Measurements from ENCODE around the gene RAB25.

RAB25 gene

DNA sequence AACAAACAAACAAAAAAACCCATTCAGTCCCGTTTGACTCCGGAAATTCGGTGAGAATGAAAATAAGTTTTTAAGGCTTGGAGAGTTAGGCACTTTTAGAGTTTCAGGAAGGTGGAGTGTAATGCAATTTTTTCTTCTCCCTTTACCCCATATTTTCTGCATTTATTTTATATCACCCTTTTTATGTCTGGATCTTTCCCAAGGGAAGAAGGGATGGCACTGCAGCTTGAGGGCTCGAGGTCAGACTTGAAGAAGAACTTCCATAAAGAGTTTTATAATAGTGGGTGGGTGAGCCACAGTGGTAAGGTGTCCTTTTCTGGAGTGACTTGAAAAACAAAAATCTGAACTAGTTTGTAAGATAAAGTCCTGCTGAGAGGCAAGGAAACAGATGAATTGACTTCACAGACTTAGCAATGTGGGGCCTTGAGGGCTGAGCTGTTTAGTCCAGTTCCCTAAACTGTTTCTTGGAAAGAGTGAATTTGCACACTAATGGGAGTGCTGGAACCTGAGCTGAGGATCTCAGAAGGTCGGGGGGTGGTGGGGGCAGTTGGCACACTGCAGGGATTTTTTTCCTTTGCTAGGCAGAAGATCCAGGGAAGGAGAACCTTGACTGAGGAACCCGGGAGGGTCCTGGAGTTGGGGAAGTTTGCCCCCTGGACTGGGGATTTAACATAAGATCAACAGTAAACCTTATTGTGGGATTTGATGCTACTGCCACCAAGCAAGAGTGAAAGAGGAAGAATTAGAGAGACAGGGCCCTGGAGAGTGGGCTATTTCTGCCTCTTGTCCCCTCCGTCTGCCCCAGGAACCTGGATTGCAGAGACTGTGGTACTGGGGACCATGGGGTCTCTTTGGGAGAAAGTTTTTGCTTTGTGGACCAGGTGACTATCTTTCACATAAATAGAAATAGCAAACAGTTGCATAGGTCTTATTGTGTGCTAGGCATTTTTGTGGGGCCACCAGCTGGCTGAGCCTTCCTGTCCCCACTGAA is 23.1 kb downstream of the RAB25 start:
- TF ChIP-seq POLR2AphosphoS5 (IDR thresholded peaks at IDR 0.05; ENCODE audit: borderline replicate concordance, low read depth, low read length), result no peak
- no peak for TF ChIP-seq EZH2 (IDR thresholded peaks at IDR 0.05)
- TF ChIP-seq FOXP2 (optimal IDR thresholded peaks at IDR 0.05; ENCODE audit: control extremely low read depth, extremely low read length, insufficient read depth), result no peak
- peak overlapping the region; percentile 45 for H3K9ac ChIP-seq (ENCODE audit: insufficient read length)
- peaks cover 4% of the 10 kb centered on the region for H3K36me3 ChIP-seq (ENCODE audit: insufficient read depth, low read length)

DNA sequence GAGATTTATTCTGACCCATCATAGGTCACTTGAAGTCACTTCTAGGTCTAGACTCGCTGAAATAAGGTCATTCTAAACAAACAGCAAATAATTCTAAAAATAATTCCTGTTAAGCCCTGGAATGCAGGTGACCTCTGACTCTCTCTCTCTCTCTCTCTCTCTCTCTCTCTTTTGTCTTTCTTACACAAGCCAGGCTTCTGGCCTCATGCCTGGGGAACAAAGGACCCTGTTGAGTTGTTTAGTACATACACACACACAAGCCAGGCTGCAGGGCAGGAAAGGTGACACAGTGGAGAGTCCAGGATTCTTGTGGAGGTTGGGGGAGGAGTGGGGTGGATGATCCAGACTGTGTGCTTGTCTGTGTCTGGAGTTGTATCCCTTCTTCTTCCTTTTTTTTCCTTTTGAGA is 25.3 kb downstream of the RAB25 start:
- DNase-seq (ENCODE audit: low read depth, low spot score), result no peak
- TF ChIP-seq POLR2AphosphoS5 (IDR thresholded peaks at IDR 0.05; ENCODE audit: borderline replicate concordance, low read depth, low read length) (no peak), FOXP2 (optimal IDR thresholded peaks at IDR 0.05; ENCODE audit: control extremely low read depth, extremely low read length, insufficient read depth) (no peak)
- Histone ChIP-seq H3K9ac (ENCODE audit: insufficient read length) (no peak overlapping the region), H3K27ac (0 out of 2 replicates have a peak overlapping the region, but pooled peaks have one; percentile 36), H3K9me3 (ENCODE audit: low read depth, low read length) (no peaks in the 10 kb centered on the region), H3K36me3 (ENCODE audit: insufficient read depth, low read length) (no peaks in the 10 kb centered on the region), H3K4me3 (no peak overlapping the region)

More for the DNA sequence above, 23.1 kb downstream of the RAB25 start:
- DNase-seq (ENCODE audit: low read depth, low spot score), result no peak
- no peak overlapping the region for H3K27ac ChIP-seq
- peak overlapping the region; percentile 82 for H3K4me3 ChIP-seq
- H3K9me3 ChIP-seq (ENCODE audit: low read depth, low read length), result no peaks in the 10 kb centered on the region

DNA sequence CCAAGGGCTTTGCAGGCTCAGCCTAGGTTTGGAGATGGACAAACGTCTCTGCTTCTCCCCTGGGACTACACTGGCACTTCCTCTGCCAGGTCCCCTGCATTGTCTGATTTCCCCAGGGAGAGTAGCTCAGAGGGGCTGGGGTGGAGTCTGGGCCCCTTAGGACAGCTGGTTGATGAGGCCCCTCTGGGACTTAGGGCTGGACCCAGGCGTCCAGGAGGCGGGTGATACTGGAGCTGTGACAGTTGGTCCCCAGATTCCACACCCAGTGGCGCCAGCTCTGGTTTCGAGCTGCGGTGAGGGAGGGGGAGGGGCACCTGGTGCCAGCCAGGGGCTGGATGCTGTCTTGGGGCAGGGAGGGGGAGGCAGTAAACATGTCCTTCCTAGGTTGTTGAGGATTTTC is 28.7 kb downstream of the RAB25 start:
- H3K9me3 ChIP-seq (ENCODE audit: low read depth, low read length), result no peaks in the 10 kb centered on the region
- DNase-seq (ENCODE audit: low read depth, low spot score), result no peak
- TF ChIP-seq EZH2 (IDR thresholded peaks at IDR 0.05) (no peak), FOXP2 (optimal IDR thresholded peaks at IDR 0.05; ENCODE audit: control extremely low read depth, extremely low read length, insufficient read depth) (no peak)
- no peak overlapping the region for H3K27ac ChIP-seq
- no peaks in the 10 kb centered on the region for H3K36me3 ChIP-seq (ENCODE audit: insufficient read depth, low read length)
- no peak overlapping the region for H3K9ac ChIP-seq (ENCODE audit: insufficient read length)
- no peak overlapping the region for H3K4me3 ChIP-seq

DNA sequence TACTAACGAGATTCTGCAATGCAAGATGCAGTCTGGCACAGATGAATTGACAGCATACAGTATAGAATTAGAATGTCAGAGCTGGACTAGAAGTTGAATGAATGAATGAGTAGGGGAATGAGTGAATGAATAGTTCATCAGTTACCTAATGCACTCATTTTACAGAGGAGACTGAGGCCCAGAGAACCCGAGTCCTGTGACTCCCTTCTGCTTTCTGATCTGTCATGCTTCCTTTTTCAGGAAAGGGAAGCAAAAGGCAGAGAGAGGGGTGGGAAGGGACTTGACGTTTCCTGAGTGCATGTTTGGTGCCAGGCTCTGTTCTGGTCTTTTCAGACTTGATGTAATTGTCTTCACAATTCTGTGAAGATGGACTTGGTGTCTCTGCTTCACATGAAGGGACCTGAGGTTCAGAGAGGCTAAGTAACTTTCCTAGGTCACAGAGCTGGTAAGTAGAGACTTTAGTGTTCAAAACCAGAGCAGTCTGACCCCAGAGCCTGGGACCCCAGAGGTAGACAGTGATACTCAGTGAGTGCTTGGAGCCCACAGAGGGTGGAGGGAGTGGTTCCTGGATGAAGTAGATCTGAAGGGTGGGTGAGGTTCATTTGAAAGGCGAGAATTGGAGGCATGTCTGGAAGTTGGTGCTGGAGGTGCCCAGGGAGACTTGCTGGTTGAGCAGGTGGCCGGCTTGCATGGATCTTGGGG is 29.3 kb downstream of the RAB25 start:
- Histone ChIP-seq H3K27ac (no peak overlapping the region), H3K36me3 (ENCODE audit: insufficient read depth, low read length) (no peaks in the 10 kb centered on the region), H3K9ac (ENCODE audit: insufficient read length) (no peak overlapping the region), H3K9me3 (ENCODE audit: low read depth, low read length) (no peaks in the 10 kb centered on the region), H3K4me3 (no peak overlapping the region)
- DNase-seq (ENCODE audit: low read depth, low spot score), result no peak
- no peak for TF ChIP-seq EZH2 (IDR thresholded peaks at IDR 0.05)
- TF ChIP-seq POLR2AphosphoS5 (IDR thresholded peaks at IDR 0.05; ENCODE audit: borderline replicate concordance, low read depth, low read length), result no peak
- no peak for TF ChIP-seq FOXP2 (optimal IDR thresholded peaks at IDR 0.05; ENCODE audit: control extremely low read depth, extremely low read length, insufficient read depth)

DNA sequence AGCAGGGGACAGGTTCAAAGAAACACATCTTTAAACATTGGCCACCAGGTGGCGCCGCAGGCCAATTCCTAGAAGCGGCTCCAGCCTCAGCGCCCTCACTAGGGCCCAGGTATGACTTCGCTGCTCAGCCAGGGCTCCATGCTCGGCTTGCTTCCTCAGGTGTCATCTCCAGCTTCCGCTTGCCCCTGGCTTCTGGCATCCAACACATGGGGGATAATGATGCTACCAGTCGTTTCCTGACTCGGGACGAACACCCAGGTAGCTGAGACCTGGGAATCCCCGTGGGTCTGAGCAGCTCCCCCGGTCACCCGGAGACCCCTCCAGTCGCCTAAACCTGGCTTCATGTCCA is 29.9 kb downstream of the RAB25 start:
- no peak for DNase-seq (ENCODE audit: low read depth, low spot score)
- Histone ChIP-seq H3K4me3 (no peak overlapping the region), H3K36me3 (ENCODE audit: insufficient read depth, low read length) (no peaks in the 10 kb centered on the region), H3K9ac (ENCODE audit: insufficient read length) (no peak overlapping the region), H3K27ac (no peak overlapping the region), H3K9me3 (ENCODE audit: low read depth, low read length) (no peaks in the 10 kb centered on the region)
- TF ChIP-seq EZH2 (IDR thresholded peaks at IDR 0.05) (no peak), FOXP2 (optimal IDR thresholded peaks at IDR 0.05; ENCODE audit: control extremely low read depth, extremely low read length, insufficient read depth) (no peak), POLR2AphosphoS5 (IDR thresholded peaks at IDR 0.05; ENCODE audit: borderline replicate concordance, low read depth, low read length) (no peak)

DNA sequence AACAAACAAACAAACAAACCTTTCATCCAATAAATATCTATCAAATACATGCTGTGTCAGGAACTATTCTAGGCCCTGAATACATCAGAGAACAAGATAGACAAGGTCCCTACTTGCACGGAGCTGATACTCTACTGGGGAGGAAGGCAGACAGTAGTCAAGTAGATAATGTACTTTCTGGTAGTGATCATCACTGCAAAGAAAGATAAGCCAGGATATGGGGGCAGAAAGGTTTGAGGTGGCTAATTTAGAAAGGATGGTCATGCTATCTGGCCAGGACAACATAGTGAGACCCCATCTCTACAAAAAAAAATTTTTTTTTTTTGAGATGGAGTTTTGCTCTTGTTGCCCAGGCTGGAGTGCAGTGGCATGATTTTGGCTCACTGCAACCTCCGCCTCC is 30.6 kb downstream of the RAB25 start:
- no peak overlapping the region for H3K27ac ChIP-seq

DNA sequence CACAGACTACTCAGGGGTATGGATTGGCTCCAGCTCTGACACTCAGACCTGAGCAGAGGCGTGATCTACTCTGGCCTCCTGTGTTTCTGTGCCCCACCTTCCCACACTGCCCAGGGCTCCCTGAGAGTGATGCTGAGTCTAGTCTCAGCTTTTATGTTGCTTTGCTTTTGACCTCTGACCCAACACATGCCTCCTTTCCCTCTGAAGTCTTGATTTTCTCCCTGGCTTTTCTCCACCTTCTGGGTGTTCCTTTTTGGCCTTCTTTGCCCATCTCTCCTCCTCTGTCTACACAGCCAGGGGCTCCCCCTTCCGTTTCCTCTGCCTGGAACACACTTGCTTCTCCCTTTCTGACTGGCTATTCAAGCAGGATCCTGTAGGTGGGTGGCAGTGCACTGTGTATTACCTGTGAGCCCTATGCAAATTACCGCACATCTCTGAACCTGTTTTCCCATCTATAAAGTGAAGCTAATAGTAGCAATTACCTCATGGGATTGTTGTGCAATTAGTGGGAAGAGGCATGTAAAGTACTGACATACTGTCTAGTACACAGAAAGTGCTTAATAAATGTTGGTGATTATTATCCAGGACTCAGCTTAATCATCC is 35.0 kb downstream of the RAB25 start:
- Histone ChIP-seq H3K4me3 (no peak overlapping the region), H3K36me3 (ENCODE audit: insufficient read depth, low read length) (no peaks in the 10 kb centered on the region), H3K9me3 (ENCODE audit: low read depth, low read length) (no peaks in the 10 kb centered on the region), H3K9ac (ENCODE audit: insufficient read length) (no peak overlapping the region), H3K27ac (no peak overlapping the region)
- no peak for DNase-seq (ENCODE audit: low read depth, low spot score)
- TF ChIP-seq EZH2 (IDR thresholded peaks at IDR 0.05) (no peak), POLR2AphosphoS5 (IDR thresholded peaks at IDR 0.05; ENCODE audit: borderline replicate concordance, low read depth, low read length) (no peak), FOXP2 (optimal IDR thresholded peaks at IDR 0.05; ENCODE audit: control extremely low read depth, extremely low read length, insufficient read depth) (no peak)

More for the DNA sequence above, 30.6 kb downstream of the RAB25 start:
- no peak overlapping the region for H3K4me3 ChIP-seq
- no peak for TF ChIP-seq EZH2 (IDR thresholded peaks at IDR 0.05)
- TF ChIP-seq FOXP2 (optimal IDR thresholded peaks at IDR 0.05; ENCODE audit: control extremely low read depth, extremely low read length, insufficient read depth), result no peak
- TF ChIP-seq POLR2AphosphoS5 (IDR thresholded peaks at IDR 0.05; ENCODE audit: borderline replicate concordance, low read depth, low read length), result no peak
- H3K36me3 ChIP-seq (ENCODE audit: insufficient read depth, low read length), result no peaks in the 10 kb centered on the region
- H3K9ac ChIP-seq (ENCODE audit: insufficient read length), result no peak overlapping the region
- DNase-seq (ENCODE audit: low read depth, low spot score), result no peak
- H3K9me3 ChIP-seq (ENCODE audit: low read depth, low read length), result no peaks in the 10 kb centered on the region
